H9 (cell line): Measurements from ENCODE around the gene STARD8. TPM values are rescaled to one million over a fixed set of nuclear protein-coding genes. Genes with fewer than 3 reads are reported as not detected.

Source experiments
- DNase-seq: peaks from one replicate; pipeline ENCODE4 v3.0.0-alpha.2; 2017
- H2AFZ ChIP-seq: one replicate; pipeline ENCODE4 v1.6.1; 2013; ENCODE audit warnings: mild to moderate bottlenecking, low read length, control low read depth, moderate library complexity
- H2AK5ac ChIP-seq: 2 replicates; pipeline ENCODE4 v1.6.1; 2013; ENCODE audit warnings: low read length, control low read depth, mixed read lengths; ENCODE audit not compliant: insufficient read length
- H2BK120ac ChIP-seq: one replicate; pipeline ENCODE4 v1.6.1; 2013; ENCODE audit warnings: low read depth, mild to moderate bottlenecking, low read length, control low read depth, inconsistent platforms; ENCODE audit not compliant: poor library complexity, severe bottlenecking
- H2BK12ac ChIP-seq: 2 replicates; pipeline ENCODE4 v1.6.1; 2013; ENCODE audit warnings: low read length, control low read depth, mixed read lengths, low read depth; ENCODE audit not compliant: insufficient read length
- H2BK15ac ChIP-seq: 2 replicates; pipeline ENCODE4 v1.6.1; 2013; ENCODE audit warnings: low read depth, low read length, control low read depth
- H2BK20ac ChIP-seq: one replicate; pipeline ENCODE4 v1.6.1; 2013; ENCODE audit warnings: low read depth, mild to moderate bottlenecking, low read length, control low read depth, inconsistent platforms; ENCODE audit not compliant: poor library complexity, severe bottlenecking
- H2BK5ac ChIP-seq: 2 replicates; pipeline ENCODE4 v1.6.1; 2013; ENCODE audit warnings: low read length, control low read depth, mixed read lengths; ENCODE audit not compliant: insufficient read length
- H3K14ac ChIP-seq: 2 replicates; pipeline ENCODE4 v1.6.1; 2013; ENCODE audit warnings: low read length, control low read depth; ENCODE audit not compliant: insufficient read depth
- H3K18ac ChIP-seq: 2 replicates; pipeline ENCODE4 v1.6.1; 2013; ENCODE audit warnings: low read depth, mild to moderate bottlenecking, mixed read lengths, low read length, control low read depth; ENCODE audit not compliant: insufficient read length
- H3K23ac ChIP-seq: 2 replicates; pipeline ENCODE4 v1.6.1; 2013; ENCODE audit warnings: low read length, control low read depth, mixed read lengths, low read depth; ENCODE audit not compliant: insufficient read length
- H3K23me2 ChIP-seq: 2 replicates; pipeline ENCODE4 v1.6.1; 2013; ENCODE audit warnings: low read depth, mild to moderate bottlenecking, mixed read lengths, low read length, control low read depth; ENCODE audit not compliant: insufficient read length, poor library complexity, severe bottlenecking
- H3K27ac ChIP-seq: 2 replicates; pipeline ENCODE4 v1.5.1; 2013; ENCODE audit warnings: low read length, control low read depth, mixed read lengths, low read depth; ENCODE audit not compliant: insufficient read length
- H3K27me3 ChIP-seq: 2 replicates; pipeline ENCODE4 v1.6.1; 2013; ENCODE audit warnings: low read length, control low read depth, inconsistent platforms; ENCODE audit not compliant: insufficient read depth
- H3K4ac ChIP-seq: 2 replicates; pipeline ENCODE4 v1.6.1; 2013; ENCODE audit warnings: low read depth, mild to moderate bottlenecking, control low read depth, inconsistent platforms, low read length, moderate library complexity
- H3K4me1 ChIP-seq: 2 replicates; pipeline ENCODE4 v1.6.1; 2013; ENCODE audit warnings: low read length, control low read depth, inconsistent platforms; ENCODE audit not compliant: insufficient read depth
- H3K4me2 ChIP-seq: 2 replicates; pipeline ENCODE4 v1.6.1; 2013; ENCODE audit warnings: low read length, control low read depth, mixed read lengths; ENCODE audit not compliant: insufficient read length, insufficient read depth
- H3K56ac ChIP-seq: 2 replicates; pipeline ENCODE4 v1.6.1; 2013; ENCODE audit warnings: low read depth, mild to moderate bottlenecking, mixed read lengths, low read length, control low read depth; ENCODE audit not compliant: insufficient read length
- H3K79me1 ChIP-seq: 2 replicates; pipeline ENCODE4 v1.6.1; 2013; ENCODE audit warnings: low read depth, mild to moderate bottlenecking, moderate library complexity, low read length, control low read depth, inconsistent platforms; ENCODE audit not compliant: insufficient read depth, poor library complexity, severe bottlenecking
- H3K79me2 ChIP-seq: 2 replicates; pipeline ENCODE4 v1.6.1; 2013; ENCODE audit warnings: low read length, control low read depth, inconsistent platforms; ENCODE audit not compliant: insufficient read depth
- H3K9ac ChIP-seq: 2 replicates; pipeline ENCODE4 v1.6.1; 2013; ENCODE audit warnings: low read length, control low read depth, mixed read lengths; ENCODE audit not compliant: insufficient read length; ENCODE audit errors: extremely low read depth
- H3K9me3 ChIP-seq: one replicate; pipeline ENCODE4 v1.6.1; 2013; ENCODE audit warnings: low read depth, low read length, inconsistent platforms; ENCODE audit not compliant: control insufficient read depth
- H3T11ph ChIP-seq: one replicate; pipeline ENCODE4 v1.6.1; 2013; ENCODE audit warnings: mild to moderate bottlenecking, low read length, control low read depth, inconsistent platforms
- H4K20me1 ChIP-seq: one replicate; pipeline ENCODE4 v1.6.1; 2013; ENCODE audit not compliant: control insufficient read depth, insufficient read length, insufficient read depth
- H4K5ac ChIP-seq: 2 replicates; pipeline ENCODE4 v1.6.1; 2013; ENCODE audit warnings: low read depth, mild to moderate bottlenecking, mixed read lengths, low read length, control low read depth; ENCODE audit not compliant: insufficient read length
- H4K8ac ChIP-seq: replicated peaks from 2 replicates; pipeline ENCODE4 v1.6.1; 2013; ENCODE audit warnings: low read length, control low read depth, mixed read lengths, low read depth; ENCODE audit not compliant: insufficient read length
- H4K91ac ChIP-seq: 2 replicates; pipeline ENCODE4 v1.6.1; 2013; ENCODE audit warnings: low read depth, mild to moderate bottlenecking, moderate library complexity, mixed read lengths, low read length, control low read depth; ENCODE audit not compliant: insufficient read length
- H3K27ac Mint-ChIP-seq, 3 experiments: 2 replicates in 2 of 3; 3 replicates in 1 of 3; pipeline ENCODE4 v1.8.0; 2020 to 2021; ENCODE audit warnings: mixed read lengths in 3 of 3, mild to moderate bottlenecking in 1 of 3, moderate library complexity in 1 of 3
- H3K27me3 Mint-ChIP-seq: 2 replicates; pipeline ENCODE4 v1.8.0; 2021; ENCODE audit warnings: low read depth, mild to moderate bottlenecking, moderate library complexity, mixed read lengths
- H3K36me3 Mint-ChIP-seq, 3 experiments: 2 replicates in 2 of 3; 3 replicates in 1 of 3; pipeline ENCODE4 v1.8.0; 2020 to 2021; ENCODE audit warnings: low read depth in 3 of 3, mixed read lengths in 3 of 3; ENCODE audit not compliant: insufficient read depth in 1 of 3
- H3K4me1 Mint-ChIP-seq, 2 experiments: 2 replicates each; pipeline ENCODE4 v1.8.0; 2020; ENCODE audit warnings: mixed read lengths in 2 of 2
- H3K4me3 Mint-ChIP-seq, 2 experiments: 2 replicates in 1 of 2; 3 replicates in 1 of 2; pipeline ENCODE4 v1.8.0; 2020 to 2021; ENCODE audit warnings: mild to moderate bottlenecking in 2 of 2, mixed read lengths in 2 of 2, moderate library complexity in 1 of 2
- H3K9me3 Mint-ChIP-seq, 2 experiments: 2 replicates in 1 of 2; 3 replicates in 1 of 2; pipeline ENCODE4 v1.8.0; 2020; ENCODE audit warnings: mild to moderate bottlenecking in 2 of 2, mixed read lengths in 2 of 2, moderate library complexity in 1 of 2
- CTCF ChIP-seq: fragments of 200-600 bp; sonication (generic); conservative IDR thresholded peaks from 3 replicates; pipeline ENCODE4 v1.8.0; 2021; ENCODE audit warnings: antibody characterized with exemption, mild to moderate bottlenecking
- WGBS: extraction: QIAGEN DNeasy Blood & Tissue Kit; methylation state at CpG from one replicate; pipeline ENCODE4 v1.1.7; 2013; ENCODE audit warnings: missing lambda C conversion rate, low lambda C conversion rate, mixed read lengths; ENCODE audit not compliant: insufficient read length; ENCODE audit errors: extremely low coverage; 5-methylcytosine and 5-hydroxymethylcytosine counted together
- total RNA-seq: library from RNA; stranded (reverse); gene quantifications from 2 replicates; pipeline ENCODE4 v1.2.1, GENCODE V29; 2021

Gene STARD8
- total RNA-seq, 1 experiment from 2014 or later: 0.52 TPM

DNA sequence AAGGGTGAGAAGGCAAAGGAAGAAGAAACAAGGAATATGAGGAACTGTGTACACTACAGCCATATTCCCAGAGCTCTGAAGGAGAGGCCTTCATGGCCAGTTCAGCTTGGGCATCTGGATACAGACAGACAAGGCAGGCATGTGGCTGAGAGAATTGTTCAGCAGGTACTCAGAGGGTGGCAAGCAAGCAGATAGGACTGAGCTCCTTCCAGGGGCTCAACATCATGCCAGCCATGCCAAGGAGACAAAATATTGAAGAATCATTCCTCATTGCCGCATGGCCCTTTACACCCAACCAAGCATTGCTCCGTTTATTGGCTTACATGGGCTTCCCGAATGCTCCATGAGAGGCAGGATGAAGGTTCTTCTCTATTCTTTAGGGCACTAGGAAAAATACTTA, 102.8 kb downstream of the STARD8 start:
- Mint-ChIP-seq H3K36me3 (peaks cover 0 to 2% (median 2%) of the 10 kb centered on the region in 3 experiments; a peak in 5 of 7 replicates), H3K27ac (no peak overlapping the region), H3K9me3 (peaks cover 68 to 70% of the 10 kb centered on the region in 2 experiments), H3K4me3 (no peak overlapping the region), H3K27me3 (peaks cover 9% of the 10 kb centered on the region), H3K4me1 (no peaks in the 10 kb centered on the region)
- H4K8ac ChIP-seq: no peak overlapping the region
- H3K9me3 ChIP-seq: peaks cover 76% of the 10 kb centered on the region
- no peaks in the 10 kb centered on the region for H3K79me2 ChIP-seq
- DNase-seq: no peak
- H2AFZ ChIP-seq: no peak overlapping the region
- H2BK5ac ChIP-seq: no peak overlapping the region
- no CpG with 5 or more reads among the region's 3 CpGs for WGBS
- no peak overlapping the region for H3K14ac ChIP-seq
- no peak overlapping the region for H4K91ac ChIP-seq
- no peak overlapping the region for H3K18ac ChIP-seq
- H2BK12ac ChIP-seq: no peak overlapping the region
- no peaks in the 10 kb centered on the region for H3K27me3 ChIP-seq
- H3K27ac ChIP-seq: no peak overlapping the region
- H2BK15ac ChIP-seq: no peak overlapping the region
- no peak overlapping the region for H2BK120ac ChIP-seq
- no peaks in the 10 kb centered on the region for H3K23me2 ChIP-seq
- no peak overlapping the region for H2BK20ac ChIP-seq
- no peak overlapping the region for H3K4me2 ChIP-seq
- no peaks in the 10 kb centered on the region for H4K20me1 ChIP-seq
- no peaks in the 10 kb centered on the region for H3K79me1 ChIP-seq
- H3K9ac ChIP-seq: no peak overlapping the region
- no peak overlapping the region for H3K4ac ChIP-seq
- H3K4me1 ChIP-seq: no peaks in the 10 kb centered on the region
- H2AK5ac ChIP-seq: no peak overlapping the region
- no peak overlapping the region for H3T11ph ChIP-seq
- TF ChIP-seq CTCF: no peak
- H3K23ac ChIP-seq: no peak overlapping the region
- no peak overlapping the region for H3K56ac ChIP-seq
- no peak overlapping the region for H4K5ac ChIP-seq
